ENCODE results near the gene FANCB. TPM values are rescaled to one million over a fixed set of nuclear protein-coding genes. Genes with fewer than 3 reads are reported as not detected.

The FANCB gene
- total and polyA plus RNA-seq, 2 of the 13 experiments (the other 11 are each of a cell fraction or from before 2014, with no cell fraction given), result 1.0 to 5.8 TPM

DNA sequence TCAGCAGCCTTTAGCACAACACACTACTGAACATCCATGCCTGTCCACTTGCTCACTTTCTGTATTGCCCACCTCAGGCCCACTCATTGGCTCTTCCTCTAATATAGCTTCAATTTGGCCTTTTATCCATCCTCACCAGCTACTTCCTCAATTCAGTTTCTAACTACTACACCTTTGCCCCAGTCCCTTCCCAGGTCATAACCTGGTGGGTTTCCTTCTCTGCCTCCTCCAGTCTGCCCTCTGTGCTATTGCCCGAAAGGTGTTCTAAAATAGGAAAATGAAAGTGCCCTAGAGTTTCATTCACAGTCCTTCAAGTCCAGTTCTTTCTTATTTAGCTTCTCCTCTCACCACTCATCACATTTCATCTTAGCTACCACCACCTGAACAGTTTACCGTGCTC, 23.4 kb upstream of the FANCB start:
- TF ChIP-seq TAF1 (CRISPR knock-in tag; IDR thresholded peaks at IDR 0.05) (no peak), ZMYM3 (CRISPR knock-in tag; IDR thresholded peaks at IDR 0.05) (no peak), ZNF746 (CRISPR knock-in tag; IDR thresholded peaks at IDR 0.05) (no peak), ZNF670 (CRISPR knock-in tag; IDR thresholded peaks at IDR 0.05; ENCODE audit: borderline replicate concordance) (no peak), ZNF75D (CRISPR knock-in tag; IDR thresholded peaks at IDR 0.05; ENCODE audit: borderline replicate concordance) (no peak)
- TF ChIP-seq, protein P1, sequence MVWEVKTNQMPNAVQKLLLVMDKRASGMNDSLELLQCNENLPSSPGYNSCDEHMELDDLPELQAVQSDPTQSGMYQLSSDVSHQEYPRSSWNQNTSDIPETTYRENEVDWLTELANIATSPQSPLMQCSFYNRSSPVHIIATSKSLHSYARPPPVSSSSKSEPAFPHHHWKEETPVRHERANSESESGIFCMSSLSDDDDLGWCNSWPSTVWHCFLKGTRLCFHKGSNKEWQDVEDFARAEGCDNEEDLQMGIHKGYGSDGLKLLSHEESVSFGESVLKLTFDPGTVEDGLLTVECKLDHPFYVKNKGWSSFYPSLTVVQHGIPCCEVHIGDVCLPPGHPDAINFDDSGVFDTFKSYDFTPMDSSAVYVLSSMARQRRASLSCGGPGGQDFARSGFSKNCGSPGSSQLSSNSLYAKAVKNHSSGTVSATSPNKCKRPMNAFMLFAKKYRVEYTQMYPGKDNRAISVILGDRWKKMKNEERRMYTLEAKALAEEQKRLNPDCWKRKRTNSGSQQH (CRISPR knock-in tag; IDR thresholded peaks at IDR 0.05; ENCODE audit: low read depth), result no peak
- POLR2A ChIA-PET, result no interaction called here
- CTCF ChIA-PET (ENCODE audit: low intra/inter-chr PET ratio, low total read pairs), result no interaction called here
- H3K79me2 ChIP-seq (ENCODE audit: insufficient read depth, low read length), result no peaks in the 10 kb centered on the region
- H3K4me2 ChIP-seq (ENCODE audit: low read depth, low read length), result no peak overlapping the region
- H2AFZ ChIP-seq (ENCODE audit: low read length), result no peak overlapping the region
- no TSS peak for BruUV-seq (replicated peaks)
- no peak for FAIRE-seq
- H3K4me3 ChIP-seq (replicated peaks in 1 of 3; ENCODE audit: insufficient read depth in 1 of 3, low read depth in 2 of 3, low read length in 3 of 3), result no peak overlapping the region
- intact Hi-C loops (cut with micrococcal nuclease; ENCODE audit: unreplicated experiment), result no loop called here
- WGBS (ENCODE audit: low lambda C conversion rate), result 94% methylated on average over 2 of the region's 2 CpGs
- in situ Hi-C loops (cut with HindIII; ENCODE audit: extremely low pct_ligation_motif_present, low pct_unique_long_range_greater_than_20kb), result no loop called here
- no peak for DNase-seq (ENCODE audit: low spot score)
- no peaks in the 10 kb centered on the region for H3K9me3 ChIP-seq (ENCODE audit: low read length)
- no peak overlapping the region for H3K9ac ChIP-seq (ENCODE audit: insufficient read depth, low read depth, low read length)
- no peaks in the 10 kb centered on the region for H3K27me3 ChIP-seq (ENCODE audit: control insufficient read depth in 1 of 2, insufficient read depth in 2 of 2, low read length in 2 of 2)
- H3K27ac ChIP-seq (ENCODE audit: extremely low read length, insufficient read depth, low read length), result no peak overlapping the region
- no peaks in the 10 kb centered on the region for H4K20me1 ChIP-seq (ENCODE audit: insufficient read depth, low read length)
- no peak for ATAC-seq
- no peaks in the 10 kb centered on the region for H3K36me3 ChIP-seq (replicated peaks in 1 of 2; ENCODE audit: control insufficient read depth in 1 of 2, insufficient read depth in 2 of 2, low read length in 2 of 2)
- H3K4me1 ChIP-seq (ENCODE audit: insufficient read depth, low read length), result no peaks in the 10 kb centered on the region

DNA sequence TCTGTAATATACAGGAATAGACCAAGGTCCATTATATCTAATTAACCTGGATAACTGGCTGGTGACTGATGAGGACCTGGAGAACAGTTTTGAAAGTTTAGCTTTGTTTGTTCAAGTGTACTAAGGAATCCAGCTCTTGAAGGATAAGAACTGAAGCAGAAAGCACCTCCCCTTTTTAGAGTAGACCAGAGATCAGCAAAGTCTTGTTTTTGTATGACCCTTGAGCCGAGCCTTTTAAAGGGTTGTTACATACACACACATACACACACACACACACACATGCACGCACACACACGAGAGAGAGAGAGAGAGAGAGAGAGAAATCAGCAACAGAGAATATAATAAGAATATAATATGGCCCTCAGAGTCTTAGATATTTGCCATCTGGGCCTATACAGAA, 13.4 kb upstream of the FANCB start:
- 100% methylated on average over 2 of the region's 3 CpGs for WGBS (ENCODE audit: low lambda C conversion rate)
- Histone ChIP-seq H3K9ac (ENCODE audit: insufficient read depth, low read depth, low read length) (no peak overlapping the region), H3K79me2 (ENCODE audit: insufficient read depth, low read length) (no peaks in the 10 kb centered on the region), H3K4me3 (replicated peaks in 1 of 3; ENCODE audit: insufficient read depth in 1 of 3, low read depth in 2 of 3, low read length in 3 of 3) (no peak overlapping the region), H3K27ac (ENCODE audit: extremely low read length, insufficient read depth, low read length) (no peak overlapping the region), H2AFZ (ENCODE audit: low read length) (no peak overlapping the region), H3K4me1 (ENCODE audit: insufficient read depth, low read length) (no peaks in the 10 kb centered on the region), H3K9me3 (ENCODE audit: low read length) (no peaks in the 10 kb centered on the region), H3K36me3 (replicated peaks in 1 of 2; ENCODE audit: control insufficient read depth in 1 of 2, insufficient read depth in 2 of 2, low read length in 2 of 2) (no peaks in the 10 kb centered on the region), H3K27me3 (ENCODE audit: control insufficient read depth in 1 of 2, insufficient read depth in 2 of 2, low read length in 2 of 2) (no peaks in the 10 kb centered on the region), H4K20me1 (ENCODE audit: insufficient read depth, low read length) (no peaks in the 10 kb centered on the region), H3K4me2 (ENCODE audit: low read depth, low read length) (no peak overlapping the region)
- no TSS peak for BruUV-seq (replicated peaks)
- ATAC-seq, result no peak
- ChIA-PET POLR2A (no interaction called here), CTCF (ENCODE audit: low intra/inter-chr PET ratio, low total read pairs) (no interaction called here)
- no peak for TF ChIP-seq ARID2 (CRISPR knock-in tag; IDR thresholded peaks at IDR 0.05; ENCODE audit: borderline replicate concordance)
- TF ChIP-seq, protein P2, sequence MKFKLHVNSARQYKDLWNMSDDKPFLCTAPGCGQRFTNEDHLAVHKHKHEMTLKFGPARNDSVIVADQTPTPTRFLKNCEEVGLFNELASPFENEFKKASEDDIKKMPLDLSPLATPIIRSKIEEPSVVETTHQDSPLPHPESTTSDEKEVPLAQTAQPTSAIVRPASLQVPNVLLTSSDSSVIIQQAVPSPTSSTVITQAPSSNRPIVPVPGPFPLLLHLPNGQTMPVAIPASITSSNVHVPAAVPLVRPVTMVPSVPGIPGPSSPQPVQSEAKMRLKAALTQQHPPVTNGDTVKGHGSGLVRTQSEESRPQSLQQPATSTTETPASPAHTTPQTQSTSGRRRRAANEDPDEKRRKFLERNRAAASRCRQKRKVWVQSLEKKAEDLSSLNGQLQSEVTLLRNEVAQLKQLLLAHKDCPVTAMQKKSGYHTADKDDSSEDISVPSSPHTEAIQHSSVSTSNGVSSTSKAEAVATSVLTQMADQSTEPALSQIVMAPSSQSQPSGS (CRISPR knock-in tag; IDR thresholded peaks at IDR 0.05), result no peak
- TF ChIP-seq, protein P3, sequence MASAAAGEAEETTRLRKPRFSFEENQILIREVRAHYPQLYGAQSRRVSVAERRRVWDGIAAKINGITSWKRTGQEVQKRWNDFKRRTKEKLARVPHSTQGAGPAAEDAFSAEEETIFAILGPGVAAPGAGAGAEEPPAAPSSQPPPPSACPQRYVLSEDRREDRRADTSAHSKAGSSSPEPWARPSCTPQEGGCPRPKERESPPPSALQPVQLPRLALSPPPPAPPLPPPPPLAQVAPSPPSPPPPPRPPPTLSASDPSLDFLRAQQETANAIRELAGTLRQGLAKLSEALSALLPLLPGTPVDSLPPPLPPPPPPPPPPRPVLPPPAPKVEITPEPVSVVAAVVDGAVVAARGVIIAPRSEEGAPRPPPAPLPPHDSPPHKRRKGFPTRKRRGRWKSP (CRISPR knock-in tag; IDR thresholded peaks at IDR 0.05), result no peak
- TF ChIP-seq SRSF9 (IDR thresholded peaks at IDR 0.05; ENCODE audit: borderline replicate concordance, insufficient read depth, low read depth, low read length, poor library complexity, severe bottlenecking), result no peak
- no peak for TF ChIP-seq ZNF331 (CRISPR knock-in tag; IDR thresholded peaks at IDR 0.05)
- in situ Hi-C loops (cut with HindIII; ENCODE audit: extremely low pct_ligation_motif_present, low pct_unique_long_range_greater_than_20kb) (no loop called here), intact Hi-C loops (cut with micrococcal nuclease; ENCODE audit: unreplicated experiment) (no loop called here)
- no peak for DNase-seq (ENCODE audit: low spot score)
- FAIRE-seq, result no peak
